Limb (tissue), 2 donors: ENCODE data around the gene CLEC18C.
"Not testable (repeated sequence)": the region's sequence is repeated elsewhere in the genome, so short reads cannot be mapped to it uniquely, and the experiment has no call there.

Experiments used
- DNase-seq, 2 donors: peaks; one replicate each; pipeline ENCODE4 v3.0.0-alpha.2; 2016; ENCODE audit errors: extremely low spot score in 2 of 2

CLEC18C gene

DNA sequence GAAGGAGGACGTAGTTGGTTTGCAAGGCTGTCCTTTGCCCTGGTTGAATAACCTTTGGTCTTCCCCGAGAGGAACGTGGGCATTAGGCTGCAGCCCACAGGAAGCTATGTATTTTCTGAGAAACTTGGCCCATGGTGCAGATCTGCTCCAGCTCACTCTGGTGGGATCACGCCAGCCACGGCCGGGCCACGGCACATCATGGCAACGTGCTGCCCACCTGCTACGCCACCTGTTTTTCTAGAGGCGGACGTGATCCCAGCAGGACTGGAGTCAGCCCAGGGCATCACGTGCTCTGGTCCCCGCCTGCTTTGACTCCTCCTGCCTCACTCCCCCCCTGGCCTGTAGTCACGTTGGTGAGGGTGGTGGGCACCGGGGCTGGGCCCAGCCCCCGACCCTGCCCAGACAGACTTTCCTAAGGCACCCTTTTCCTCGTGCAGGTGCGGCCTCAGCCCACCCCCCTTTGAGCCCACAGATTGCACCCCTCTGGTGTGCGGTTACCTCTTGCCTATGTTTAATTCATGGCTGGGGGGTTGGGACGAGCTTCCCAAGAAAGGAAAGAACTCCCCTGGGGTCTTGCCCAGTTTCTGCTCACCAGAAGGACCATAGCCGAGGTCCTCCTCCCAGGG is at the start of gene CLEC18C:
TSS of gene CLEC18C (plus strand) at position 576 of the 626 bp plus-strand sequence. CDS start 492 bp downstream, outside the sequence.
- DNase-seq = not testable (repeated sequence)

DNA sequence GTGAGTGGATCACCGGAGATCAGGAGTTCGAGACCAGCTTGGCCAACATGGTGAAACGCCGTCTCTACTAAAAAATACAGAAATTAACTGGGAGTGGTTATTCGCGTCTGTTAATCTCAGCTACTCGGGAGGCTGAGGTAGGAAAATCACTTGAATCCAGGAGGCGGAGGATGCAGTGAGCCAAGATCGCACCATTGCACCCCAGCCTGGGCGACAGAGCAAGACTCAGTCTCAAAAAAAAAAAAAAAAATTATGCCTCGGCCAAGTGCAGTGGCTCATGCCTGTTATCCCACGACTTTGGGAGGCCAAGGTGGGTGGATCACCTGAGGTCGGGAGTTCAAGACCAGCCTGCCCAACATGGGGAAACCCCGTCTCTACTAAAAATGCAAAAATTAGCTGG is 49.8 kb upstream of the CLEC18C start:
- DNase-seq = not testable (repeated sequence)

DNA sequence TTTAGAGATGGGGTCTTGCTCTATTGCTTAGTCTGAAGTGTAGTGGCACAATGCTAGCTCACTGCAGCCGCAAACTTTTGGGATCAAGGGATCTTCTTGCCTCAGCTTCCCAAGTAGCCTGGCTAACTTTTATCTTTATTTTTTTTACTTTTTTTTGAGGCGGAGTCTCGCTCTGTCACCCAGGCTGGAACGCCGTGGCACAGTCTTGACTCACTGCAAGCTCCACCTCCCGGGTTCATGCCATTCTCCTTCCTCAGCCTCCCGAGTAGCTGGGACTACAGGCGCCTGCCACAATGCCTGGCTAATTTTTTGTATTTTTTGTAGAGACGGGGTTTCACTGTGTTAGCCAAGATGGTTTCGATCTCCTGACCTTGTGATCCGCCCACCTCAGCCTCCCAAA is 47.4 kb upstream of the CLEC18C start:
- not testable (repeated sequence) for DNase-seq

DNA sequence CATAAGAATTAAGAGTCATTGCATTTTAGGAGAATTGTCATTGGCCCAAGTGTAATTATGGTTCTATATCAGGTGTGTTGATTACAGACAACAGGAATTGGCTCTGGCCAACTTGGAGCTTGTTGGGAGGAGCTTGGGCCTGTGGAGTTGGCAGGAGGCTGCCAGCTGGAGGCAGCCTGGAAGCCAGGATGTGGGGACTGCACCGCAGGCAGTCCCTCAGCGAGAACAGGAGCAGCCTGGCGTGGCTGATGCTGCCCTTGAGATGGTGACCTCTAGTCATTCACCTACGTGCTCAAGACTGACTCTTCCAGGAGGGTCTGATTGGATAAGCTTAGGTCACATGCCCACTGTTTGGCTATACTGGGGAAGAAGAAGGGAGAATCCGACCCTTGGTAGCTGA is 45.9 kb upstream of the CLEC18C start:
- not testable (repeated sequence) for DNase-seq

DNA sequence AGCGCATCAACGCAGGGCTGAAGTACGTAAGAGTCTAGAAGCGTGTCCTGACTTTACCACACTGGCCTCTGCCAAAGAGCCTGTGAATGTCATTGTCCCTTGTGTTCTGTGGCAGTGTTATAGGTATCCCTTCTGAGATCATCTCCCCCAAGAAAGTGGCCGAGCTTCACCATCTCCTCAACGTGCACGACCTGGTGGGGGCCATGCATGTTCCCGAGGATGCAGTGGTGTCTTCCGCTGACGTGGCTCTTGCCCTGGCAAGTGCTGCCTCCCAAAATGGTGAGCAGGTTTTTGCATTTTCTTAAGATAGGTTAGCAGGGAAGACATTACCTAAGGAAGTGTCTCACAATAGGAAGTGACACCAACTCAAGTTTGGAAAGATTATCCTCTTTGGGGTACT is 44.7 kb upstream of the CLEC18C start:
- not testable (repeated sequence) for DNase-seq

DNA sequence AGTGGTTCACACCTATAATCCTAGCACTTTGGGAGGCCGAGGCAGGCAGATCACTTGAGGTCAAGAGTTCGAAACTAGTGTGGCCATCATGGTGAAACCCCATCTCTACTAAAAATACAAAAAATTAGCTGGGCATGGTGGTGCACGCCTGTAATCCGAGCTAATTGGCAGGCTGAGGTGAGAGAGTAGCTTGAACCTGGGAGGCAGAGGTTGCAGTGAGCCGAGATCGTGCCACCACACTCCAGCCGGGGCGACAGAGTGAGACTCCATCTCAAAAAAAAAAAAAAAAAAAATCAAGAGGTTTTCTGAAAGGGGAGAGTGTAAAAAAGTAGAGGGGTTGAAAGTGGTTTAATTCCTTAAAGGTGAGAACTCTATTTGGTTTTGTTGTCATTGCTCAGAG is 37.8 kb upstream of the CLEC18C start:
- not testable (repeated sequence) for DNase-seq

DNA sequence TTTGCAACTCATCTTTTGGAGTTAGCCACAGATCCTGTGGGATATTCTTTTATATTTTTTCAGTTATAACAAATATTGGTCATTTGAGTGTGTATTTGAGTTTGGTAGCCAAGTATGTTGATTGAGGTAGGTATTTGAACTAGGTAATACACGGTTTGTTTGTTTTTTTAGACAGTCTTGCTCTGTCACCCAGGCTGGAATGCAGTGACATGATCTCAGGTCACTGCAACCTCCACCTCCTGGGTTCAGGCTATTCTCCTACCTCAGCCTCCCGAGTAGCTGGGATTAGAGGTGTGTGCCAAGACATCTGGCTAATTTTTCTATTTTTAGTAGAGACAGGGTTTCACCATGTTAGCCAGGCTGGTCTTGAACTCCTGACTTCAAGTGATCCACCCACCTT is 37.0 kb upstream of the CLEC18C start:
- not testable (repeated sequence) for DNase-seq

DNA sequence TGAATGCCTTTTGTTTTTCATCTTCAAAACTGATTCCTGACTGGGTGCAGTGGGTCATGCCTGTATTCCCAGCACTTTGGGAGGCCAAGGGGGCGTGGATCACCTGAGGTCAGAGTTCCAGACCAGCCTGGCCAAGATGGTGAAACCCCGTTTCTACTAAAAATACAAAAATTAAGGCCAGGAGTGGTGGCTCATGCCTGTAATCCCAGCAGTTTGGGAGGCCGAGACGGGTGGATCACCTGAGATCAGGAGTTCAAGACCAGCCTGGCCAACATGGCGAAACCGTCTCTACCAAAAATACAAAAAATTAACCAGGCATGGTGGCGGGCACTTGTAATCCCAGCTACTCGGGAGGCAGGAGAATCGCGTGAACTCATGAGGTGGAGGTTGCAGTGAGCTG is 30.8 kb upstream of the CLEC18C start:
- DNase-seq = not testable (repeated sequence)

DNA sequence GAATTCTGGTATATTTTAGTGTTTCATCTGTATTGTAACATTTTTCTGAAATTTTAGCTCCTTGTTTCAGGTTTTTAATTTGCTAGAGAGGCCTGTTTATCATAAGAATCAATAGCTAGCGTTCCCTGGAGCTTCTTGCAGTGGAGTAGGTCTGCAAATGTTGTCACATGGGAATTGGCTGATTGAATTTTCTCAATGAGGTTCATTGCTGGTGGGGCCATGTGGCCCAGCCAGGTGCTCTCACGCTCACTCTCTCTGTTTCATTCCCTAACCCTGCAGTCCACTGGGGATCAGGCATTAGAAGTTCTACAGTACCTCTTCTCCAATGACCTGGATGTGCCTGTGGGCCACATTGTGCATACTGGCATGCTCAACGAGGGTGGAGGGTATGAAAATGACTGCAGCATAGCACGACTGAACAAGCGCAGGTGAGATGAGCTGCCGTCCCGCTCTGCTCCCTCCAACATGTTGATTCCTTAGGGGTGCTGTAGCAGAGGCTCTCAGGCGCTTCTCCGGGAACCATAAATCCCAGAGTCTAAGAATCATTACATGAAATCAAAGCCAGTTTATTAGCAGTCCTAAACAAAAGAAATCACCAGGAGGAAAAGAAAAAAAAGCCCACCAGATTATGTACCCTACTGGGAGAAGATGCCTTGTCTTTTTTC is 30.2 kb upstream of the CLEC18C start:
- not testable (repeated sequence) for DNase-seq

DNA sequence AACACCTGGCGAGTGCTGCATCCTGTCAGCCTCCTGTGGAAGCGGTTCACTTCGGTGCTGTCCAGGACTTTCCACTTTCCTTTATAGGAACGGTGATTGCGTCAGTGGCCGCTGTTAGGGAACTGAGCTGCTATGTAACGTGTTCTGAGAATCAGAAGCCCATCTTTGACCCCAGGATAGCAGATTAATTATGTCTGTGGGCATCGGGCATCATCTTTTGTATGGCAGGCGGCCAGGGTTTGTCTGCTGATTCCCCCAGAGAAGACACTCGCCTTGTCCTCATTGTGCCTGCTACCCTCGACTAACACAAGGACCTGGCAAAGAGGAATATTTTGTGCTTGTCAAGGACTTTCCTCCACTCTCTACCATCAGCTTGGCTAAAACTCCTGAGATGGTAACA is 25.7 kb upstream of the CLEC18C start:
- DNase-seq = not testable (repeated sequence)

DNA sequence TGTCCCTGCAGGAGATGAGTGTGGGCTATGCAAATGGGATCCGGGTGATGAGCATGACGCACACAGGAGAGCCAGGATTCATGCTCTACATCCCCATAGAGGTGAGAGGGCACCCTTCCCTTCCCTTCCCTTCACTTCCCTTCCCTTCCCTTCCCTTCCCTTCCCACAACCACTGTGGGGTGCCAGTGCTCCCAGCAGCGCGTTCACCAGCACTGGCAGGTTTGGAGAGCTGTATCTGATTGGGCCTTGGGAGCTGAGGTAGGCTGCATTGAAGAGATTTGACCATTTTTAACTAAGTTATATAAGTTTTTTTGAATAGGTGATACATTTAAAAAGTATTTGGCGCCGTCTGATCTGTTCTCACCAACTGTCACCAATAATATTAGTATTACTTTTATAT is 25.1 kb upstream of the CLEC18C start:
- DNase-seq = not testable (repeated sequence)

DNA sequence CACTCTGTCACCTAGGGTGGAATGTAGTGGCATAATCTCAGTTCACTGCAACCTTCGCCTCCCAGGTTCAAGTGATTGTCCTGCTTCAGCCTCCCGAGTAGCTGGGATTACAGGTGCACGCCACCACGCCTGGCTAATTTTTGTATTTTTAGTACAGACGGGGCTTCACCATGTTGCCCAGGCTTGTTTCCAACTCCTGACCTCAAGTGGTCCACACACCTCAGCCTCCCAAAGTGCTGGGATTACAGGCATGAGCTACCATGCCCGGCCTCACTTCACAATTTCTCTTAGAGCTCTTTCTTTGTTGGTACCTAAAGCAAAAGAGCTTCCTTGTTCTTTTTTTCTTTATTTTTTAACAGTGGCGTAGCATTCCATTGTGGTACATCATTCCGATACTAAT is 24.3 kb upstream of the CLEC18C start:
- not testable (repeated sequence) for DNase-seq

DNA sequence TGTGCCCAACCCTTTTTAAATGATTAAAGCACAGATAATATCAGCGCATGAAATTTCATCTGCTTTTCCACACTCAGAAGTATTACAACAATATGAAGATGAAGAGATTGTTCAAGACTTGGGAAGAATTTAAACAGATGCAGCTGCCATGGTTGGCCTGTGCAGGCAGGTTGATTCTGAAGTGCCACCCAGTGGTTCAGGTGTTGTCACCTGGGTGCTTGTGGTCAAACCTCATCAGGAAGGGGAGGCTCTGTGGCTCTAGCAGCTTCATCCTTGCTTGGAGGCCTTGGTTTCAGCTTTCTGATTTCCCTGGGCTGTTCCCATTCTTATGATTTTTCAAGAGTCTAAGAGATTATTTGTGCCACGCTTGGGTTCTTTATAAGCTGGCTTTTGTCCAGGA is 22.2 kb upstream of the CLEC18C start:
- DNase-seq = no peak

DNA sequence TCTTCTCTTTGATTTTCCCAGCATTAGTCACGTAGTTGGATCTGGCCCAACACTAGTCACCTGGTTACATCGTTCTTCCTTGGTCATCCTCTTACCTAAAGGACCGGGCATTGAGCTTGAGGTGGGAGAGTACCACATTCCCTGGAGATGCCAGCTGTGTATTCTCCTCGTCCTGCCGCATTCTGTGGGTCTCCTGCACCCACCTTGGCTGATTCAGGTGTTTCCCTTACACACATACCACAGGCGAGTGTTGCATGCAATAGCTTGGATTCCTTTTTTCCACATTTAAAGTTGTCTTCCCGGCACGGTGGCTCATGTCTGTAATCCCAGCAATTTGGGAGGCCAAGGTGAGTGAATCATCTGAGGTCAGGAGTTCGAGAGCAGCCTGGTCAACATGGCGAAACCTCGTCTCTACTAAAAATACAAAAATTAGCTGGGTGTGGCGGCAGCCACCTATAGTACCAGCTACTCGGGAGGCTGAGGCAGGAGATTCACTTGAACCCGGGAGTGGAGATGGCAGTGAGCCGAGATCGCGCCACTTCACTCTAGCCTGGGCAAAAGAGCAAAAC is 21.6 kb upstream of the CLEC18C start:
- DNase-seq = no peak

DNA sequence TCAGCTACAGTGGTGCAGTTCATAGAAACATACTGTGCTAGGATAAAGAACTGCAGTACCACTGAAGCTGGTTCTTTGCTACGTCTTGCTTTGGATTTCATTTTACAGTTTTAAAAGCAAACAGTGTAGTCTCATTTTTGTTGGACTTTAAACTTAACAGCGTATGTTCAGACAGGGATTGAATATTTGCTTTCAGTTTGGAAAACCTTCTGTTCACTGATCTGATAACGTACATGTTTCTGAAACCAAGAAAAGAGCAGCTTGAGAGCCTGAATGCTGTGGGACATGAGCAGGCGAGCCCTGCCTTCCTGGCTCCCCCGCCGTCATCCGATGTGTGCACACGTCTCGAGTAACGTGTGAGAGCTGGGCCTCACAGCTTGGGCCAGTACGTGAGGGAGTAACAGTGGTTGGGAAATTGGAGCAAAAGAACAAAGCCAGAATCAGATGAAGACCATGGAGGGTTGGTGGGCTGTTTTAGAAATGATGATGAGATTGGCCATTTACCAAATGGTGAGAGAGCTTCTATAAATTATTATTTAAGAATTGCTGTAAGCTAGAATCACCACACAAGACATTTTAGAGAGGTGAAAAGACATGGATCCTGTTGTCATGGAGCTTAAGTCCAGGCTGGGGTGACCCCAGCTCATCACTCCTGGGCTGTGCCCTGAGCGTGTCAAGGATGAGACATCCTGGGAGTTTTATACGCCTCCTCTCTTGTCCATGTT is 20.8 kb upstream of the CLEC18C start:
- no peak for DNase-seq

DNA sequence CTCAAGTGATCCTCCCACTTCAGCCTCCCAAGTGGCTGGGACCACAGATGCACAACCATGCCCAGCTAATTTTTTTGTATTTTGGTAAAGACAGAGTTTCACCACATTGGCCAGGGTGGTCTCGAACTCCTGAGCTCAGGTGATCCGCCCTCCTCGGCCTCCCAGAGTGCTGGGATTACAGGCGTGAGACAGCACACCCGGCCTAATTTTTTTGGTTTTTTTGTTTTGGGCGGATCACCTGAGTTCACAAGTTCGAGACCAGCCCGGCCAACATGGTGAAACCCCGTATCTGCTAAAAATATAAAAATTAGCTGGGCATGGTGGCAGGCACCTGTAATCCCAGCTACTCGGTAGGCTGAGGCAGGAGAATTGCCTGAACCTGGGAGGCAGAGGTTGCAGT is 18.9 kb upstream of the CLEC18C start:
- DNase-seq = not testable (repeated sequence)

DNA sequence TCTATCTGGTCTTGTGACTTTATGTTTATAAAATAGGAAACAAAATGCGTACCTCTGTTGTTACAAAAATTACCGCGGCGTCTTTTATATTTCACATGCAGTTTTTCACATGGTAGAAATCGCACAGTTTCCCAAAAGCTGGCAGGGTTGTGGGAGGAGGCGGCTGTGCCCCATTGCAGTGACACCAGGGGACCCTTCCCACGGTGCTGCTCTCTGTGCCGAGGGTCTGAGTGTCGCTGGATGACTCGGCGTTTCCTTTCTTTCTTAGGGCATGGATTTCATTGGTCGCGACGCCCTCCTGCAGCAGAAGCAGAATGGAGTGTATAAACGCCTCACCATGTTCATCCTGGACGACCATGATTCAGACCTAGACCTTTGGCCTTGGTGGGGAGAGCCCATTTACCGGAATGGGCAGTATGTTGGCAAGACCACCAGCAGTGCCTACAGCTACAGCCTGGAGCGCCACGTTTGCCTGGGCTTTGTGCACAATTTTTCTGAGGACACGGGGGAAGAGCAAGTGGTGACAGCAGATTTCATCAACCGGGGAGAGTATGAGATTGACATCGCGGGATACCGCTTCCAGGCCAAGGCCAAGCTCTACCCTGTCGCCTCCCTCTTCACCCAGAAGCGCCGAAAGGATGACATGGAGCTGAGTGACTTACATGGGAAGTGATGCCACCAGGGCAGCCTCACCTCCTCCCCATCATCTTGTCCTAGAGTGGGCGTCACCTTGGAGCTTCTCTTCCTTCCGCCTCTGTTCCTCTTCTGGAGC is 17.2 kb upstream of the CLEC18C start:
- no peak for DNase-seq

DNA sequence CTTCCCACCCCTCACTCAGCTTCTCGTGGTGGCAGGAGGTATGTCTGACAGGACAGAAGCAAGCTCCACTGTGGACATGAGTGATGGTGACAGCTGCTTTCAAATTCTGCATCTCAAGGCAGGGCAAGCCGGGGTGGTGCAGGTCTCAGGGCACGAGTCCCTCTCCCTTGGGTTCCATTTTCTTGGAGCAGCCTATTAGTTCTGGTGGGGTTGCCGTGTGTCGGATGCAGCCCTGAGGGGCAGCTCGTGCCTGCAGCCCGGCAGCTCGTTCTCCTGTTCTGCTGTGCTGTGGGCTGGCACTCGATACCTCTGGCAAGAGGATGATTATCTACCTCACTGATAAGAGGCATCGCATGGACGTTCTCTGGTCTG is 16.5 kb upstream of the CLEC18C start:
- no peak for DNase-seq

DNA sequence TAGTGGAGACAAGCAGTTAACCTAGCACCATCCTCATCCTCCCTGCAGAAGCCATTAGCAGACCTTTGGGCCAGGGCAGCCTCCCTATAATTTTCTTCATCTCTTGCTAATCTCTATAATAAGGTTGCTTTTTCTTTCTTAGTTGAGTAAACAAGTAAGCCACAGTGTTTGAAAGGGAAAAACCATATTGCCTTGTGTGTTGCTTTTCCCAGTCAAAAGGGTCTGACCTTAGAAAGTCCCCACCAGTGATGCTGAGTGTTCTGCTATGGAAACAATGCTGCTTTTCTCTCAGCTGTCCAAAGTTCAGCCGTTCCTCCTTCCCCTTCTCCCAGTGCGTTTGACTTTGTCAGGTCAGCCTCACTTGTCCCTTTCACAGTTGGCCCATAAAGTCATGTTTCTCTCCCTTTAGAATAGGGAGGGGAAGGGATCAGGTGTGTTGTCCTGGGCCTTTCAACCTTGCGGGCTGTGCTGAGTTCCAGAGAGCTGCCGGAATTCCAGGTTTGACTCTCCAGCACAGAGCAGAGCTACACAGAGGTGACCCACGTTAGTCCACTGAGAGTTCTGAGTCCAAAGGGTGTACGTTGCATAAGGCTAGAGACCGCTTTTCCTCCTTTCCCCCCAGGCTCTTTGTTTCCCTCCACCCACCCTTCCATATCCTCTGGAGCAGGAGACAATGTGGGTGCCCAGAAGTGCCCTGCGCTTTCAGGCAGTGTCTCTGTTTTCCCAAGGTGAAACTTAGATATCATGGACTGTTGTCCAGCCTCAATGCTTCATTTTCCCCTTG is 15.9 kb upstream of the CLEC18C start:
- DNase-seq = no peak

DNA sequence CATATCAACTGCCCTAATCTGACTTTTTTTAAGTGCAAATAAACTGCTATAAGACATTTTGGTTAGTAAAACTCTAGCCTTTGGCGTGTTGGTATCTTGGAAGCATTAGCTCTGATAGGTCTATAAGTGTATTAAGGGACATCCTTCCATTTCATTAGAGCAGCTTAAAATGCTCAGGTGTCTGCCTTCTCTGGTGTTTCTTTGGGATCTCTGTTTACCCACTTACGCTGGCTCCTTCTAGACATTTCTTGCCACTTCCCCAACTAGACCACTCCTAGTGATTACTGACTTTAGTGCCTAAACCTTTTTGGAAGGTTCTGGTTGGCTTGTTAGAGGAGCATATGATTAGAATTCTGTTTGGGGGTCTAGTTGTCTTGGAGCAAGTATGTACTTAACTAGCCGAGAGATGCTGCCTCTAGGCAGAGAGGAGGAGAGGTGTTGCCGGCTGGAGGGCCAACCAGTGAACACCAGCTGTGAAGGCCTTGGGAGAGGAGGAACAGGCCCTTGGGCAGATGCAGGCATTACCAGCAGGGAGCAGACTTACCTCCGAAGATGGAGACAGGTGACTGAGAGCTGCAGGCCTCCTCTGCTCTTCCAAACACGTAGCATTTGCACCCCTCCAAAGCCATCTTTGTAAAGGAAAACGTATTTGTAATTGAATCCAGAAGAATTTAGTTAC is 15.2 kb upstream of the CLEC18C start:
- DNase-seq = no peak
